Ascending aorta (tissue), 2 donors: ENCODE measurements around the gene SRRM4. TPM values are rescaled to one million over a fixed set of nuclear protein-coding genes. Genes with fewer than 3 reads are reported as not detected.

Source experiments
- DNase-seq, 2 donors: peaks; one replicate each; pipeline ENCODE4 v3.0.0-alpha.2; 2019; ENCODE audit warnings: low spot score in 2 of 2
- H3K27ac ChIP-seq, 2 donors: fragments of 200-600 bp; sonication (generic); one replicate each; pipeline ENCODE4 v1.5.1; 2016 to 2017; ENCODE audit warnings: mild to moderate bottlenecking in 1 of 2
- H3K27me3 ChIP-seq: fragments of 200-600 bp; sonication (generic); one replicate; pipeline ENCODE4 v1.5.1; 2017
- H3K36me3 ChIP-seq, 2 donors: fragments of 200-600 bp; sonication (generic); one replicate each; pipeline ENCODE4 v1.5.1; 2016
- H3K4me1 ChIP-seq, 2 donors: fragments of 200-600 bp; sonication (generic); one replicate each; pipeline ENCODE4 v1.5.1; 2016 to 2017; ENCODE audit warnings: mild to moderate bottlenecking in 1 of 2
- H3K4me3 ChIP-seq, 2 donors: fragments of 200-600 bp; sonication (generic); one replicate each; pipeline ENCODE4 v1.5.1; 2016 to 2017; ENCODE audit warnings: mild to moderate bottlenecking in 1 of 2
- H3K9me3 ChIP-seq, 2 donors: fragments of 200-600 bp; sonication (generic); one replicate each; pipeline ENCODE4 v1.5.1; 2016
- intact Hi-C: fragments of 100-400 bp; cut with DNase I; formaldehyde crosslinking; loops from one replicate; pipeline ENCODE4 v1.15.1; 2023
- total RNA-seq: library from RNA; depleted of rRNA; stranded (reverse); fragments of >200 nt; gene quantifications from one replicate; pipeline ENCODE4 v1.1.0, GENCODE V29; 2016
- TF ChIP-seq, protein P1 (sequence below), 3 experiments: fragments of 200-600 bp in 2 of 3; fragments of 450-650 bp in 1 of 3; sonication (generic) in 2 of 3; IDR thresholded peaks; one replicate each; pipeline ENCODE4 v1.5.1; 2016 to 2019; ENCODE audit warnings: antibody characterized with exemption in 3 of 3, mild to moderate bottlenecking in 1 of 3, moderate library complexity in 1 of 3

Gene SRRM4
- total RNA-seq, 1 donor from 2014 or later = not detected

DNA sequence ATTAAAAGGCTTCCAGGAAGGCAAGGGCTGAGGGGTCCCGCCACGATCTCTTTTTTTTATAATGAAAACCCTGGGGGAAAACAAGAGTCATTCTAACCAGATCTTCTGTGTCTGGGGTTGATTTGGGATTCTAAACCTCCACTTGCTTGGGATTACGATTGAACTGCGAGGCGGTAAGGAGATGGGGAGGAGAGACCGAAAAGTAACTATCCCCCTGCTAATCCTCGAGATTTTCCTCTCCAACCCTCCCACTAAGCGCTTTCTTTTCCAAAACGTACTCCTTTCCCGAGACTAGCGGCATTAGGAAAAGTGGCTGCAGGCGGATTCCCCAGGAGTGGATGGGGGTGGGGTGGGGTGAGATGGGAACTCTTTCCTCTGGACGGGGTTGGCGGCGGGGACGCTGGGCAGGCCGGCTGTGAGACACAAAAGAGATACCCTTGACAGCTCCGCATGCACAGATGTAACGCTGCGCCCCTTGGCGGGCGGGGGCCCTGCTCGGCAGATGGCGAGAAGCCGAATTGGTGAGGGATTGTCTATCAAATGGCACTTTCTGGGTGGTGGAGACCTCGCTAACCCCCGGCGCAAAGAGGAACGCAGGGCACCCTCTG lies 830 bp upstream of the SRRM4 start:
- Histone ChIP-seq H3K36me3 (no peaks in the 10 kb centered on the region), H3K9me3 (no peaks in the 10 kb centered on the region), H3K27ac (no peak overlapping the region), H3K27me3 (no peaks in the 10 kb centered on the region), H3K4me1 (no peaks in the 10 kb centered on the region), H3K4me3 (no peak overlapping the region)
- TF ChIP-seq, protein P1, sequence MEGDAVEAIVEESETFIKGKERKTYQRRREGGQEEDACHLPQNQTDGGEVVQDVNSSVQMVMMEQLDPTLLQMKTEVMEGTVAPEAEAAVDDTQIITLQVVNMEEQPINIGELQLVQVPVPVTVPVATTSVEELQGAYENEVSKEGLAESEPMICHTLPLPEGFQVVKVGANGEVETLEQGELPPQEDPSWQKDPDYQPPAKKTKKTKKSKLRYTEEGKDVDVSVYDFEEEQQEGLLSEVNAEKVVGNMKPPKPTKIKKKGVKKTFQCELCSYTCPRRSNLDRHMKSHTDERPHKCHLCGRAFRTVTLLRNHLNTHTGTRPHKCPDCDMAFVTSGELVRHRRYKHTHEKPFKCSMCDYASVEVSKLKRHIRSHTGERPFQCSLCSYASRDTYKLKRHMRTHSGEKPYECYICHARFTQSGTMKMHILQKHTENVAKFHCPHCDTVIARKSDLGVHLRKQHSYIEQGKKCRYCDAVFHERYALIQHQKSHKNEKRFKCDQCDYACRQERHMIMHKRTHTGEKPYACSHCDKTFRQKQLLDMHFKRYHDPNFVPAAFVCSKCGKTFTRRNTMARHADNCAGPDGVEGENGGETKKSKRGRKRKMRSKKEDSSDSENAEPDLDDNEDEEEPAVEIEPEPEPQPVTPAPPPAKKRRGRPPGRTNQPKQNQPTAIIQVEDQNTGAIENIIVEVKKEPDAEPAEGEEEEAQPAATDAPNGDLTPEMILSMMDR (IDR thresholded peaks at IDR 0.05) = no peak
- intact Hi-C loops = loop anchor here (5.0 kb wide), 1 partner anchor 432 kb away; no protein-coding TSS in a partner anchor
- DNase-seq = no peak

DNA sequence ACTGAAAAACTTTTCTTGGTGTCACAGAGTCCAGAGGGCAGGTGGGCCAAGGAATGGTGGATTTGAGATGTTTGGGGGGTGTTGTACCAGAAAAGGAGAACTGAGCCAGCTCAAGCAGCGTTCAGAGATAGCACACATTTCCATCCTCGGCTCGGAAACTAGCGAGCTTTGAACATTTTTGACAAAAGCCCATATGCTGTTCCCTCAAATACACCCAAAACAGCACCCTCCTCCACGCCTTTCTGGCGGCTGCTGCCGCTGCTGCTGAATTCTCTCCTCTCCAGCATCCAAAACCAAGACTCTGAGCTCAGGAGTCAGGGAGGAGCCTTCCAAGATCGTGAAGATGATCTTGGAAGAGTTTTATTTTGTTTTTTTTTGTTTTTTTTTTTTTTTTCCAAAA lies 961 bp downstream of the SRRM4 start:
- H3K4me3 ChIP-seq = no peak overlapping the region
- H3K27me3 ChIP-seq = no peaks in the 10 kb centered on the region
- no peak for DNase-seq
- TF ChIP-seq, protein P1 (IDR thresholded peaks at IDR 0.05) = no peak
- H3K36me3 ChIP-seq = no peaks in the 10 kb centered on the region
- no peaks in the 10 kb centered on the region for H3K9me3 ChIP-seq
- H3K4me1 ChIP-seq = no peaks in the 10 kb centered on the region
- no peak overlapping the region for H3K27ac ChIP-seq
- intact Hi-C loops = loop anchor here (5.0 kb wide), 1 partner anchor 430 kb away; no protein-coding TSS in a partner anchor

DNA sequence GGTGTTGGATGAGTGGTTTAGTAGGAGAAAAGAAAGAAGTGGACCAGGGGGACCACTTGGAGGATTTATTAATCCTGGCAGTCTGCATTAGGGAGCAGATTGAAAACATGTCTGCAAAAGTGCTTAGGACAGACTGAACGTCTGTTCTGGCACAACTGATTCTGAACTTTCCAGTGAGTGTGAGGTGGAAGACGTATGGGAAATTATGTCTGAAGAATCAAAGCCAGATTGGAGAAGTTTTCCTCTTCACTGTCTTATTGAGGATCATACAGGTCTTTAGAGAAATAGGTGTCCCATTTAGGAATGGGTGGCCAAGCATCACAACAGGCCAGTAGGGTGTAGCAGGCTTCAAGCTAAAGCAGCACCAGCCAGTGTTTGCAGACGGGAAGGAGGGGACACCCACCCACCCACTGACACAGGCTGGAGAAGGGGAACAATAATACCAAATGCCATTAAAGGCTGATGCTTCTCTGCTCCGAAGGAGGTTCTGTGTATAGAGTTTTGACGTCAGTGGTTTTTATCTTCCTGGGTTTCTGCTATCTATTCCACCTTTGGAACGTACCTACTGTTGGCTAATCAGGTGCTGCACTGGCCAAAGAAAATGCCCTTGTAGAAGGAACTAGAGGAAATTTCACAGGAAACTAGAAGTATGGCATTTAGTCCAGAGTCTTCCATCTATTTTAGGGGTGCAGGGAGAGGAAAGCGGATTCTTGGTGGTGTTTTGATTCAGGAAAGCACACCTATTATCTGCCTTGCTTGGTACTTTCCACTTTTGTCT lies 1.8 kb downstream of the SRRM4 start:
- Histone ChIP-seq H3K4me1 (no peaks in the 10 kb centered on the region), H3K27ac (no peak overlapping the region), H3K36me3 (no peaks in the 10 kb centered on the region), H3K9me3 (no peaks in the 10 kb centered on the region), H3K27me3 (no peaks in the 10 kb centered on the region), H3K4me3 (no peak overlapping the region)
- no peak for DNase-seq
- TF ChIP-seq, protein P1 (IDR thresholded peaks at IDR 0.05) = no peak
- intact Hi-C loops = loop anchor here (5.0 kb wide), 1 partner anchor 429 kb away; no protein-coding TSS in a partner anchor

DNA sequence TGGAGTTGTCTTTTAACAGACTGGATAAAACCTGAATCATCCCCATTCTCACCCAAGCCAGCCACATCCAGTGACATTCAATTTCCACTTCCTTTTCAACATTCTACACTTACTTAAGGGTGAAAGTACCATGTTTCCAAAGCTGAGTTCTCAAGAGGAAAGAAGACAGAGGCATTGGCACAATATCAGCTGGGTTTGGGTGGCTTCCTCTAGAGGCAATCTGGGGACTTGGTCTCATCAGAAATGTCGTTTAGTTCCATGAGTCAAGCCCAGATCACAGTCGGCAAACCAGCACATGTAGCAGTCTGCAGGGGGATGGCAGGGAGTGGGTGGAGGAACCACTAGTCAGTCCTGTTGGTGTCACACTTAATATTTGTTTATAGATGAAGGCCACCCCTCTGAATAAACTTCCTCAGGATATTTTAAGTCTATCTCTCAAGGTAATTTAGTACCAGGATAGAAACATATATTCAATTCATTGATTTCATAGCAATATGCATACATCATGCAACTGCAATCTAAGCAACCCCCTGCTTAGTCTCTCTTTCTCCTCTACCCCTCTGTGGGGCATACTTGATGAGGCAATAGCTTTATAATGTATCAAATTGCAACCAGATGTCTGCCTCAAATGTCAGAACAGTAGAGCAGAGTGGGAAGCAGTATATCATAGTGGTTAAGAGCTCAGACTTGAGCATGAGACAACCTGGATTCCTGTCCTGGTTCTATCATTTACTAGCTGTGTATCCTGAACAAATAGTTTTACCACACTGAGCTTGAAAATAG lies 3.0 kb downstream of the SRRM4 start:
- Histone ChIP-seq H3K4me3 (no peak overlapping the region), H3K27me3 (no peaks in the 10 kb centered on the region), H3K9me3 (no peaks in the 10 kb centered on the region), H3K27ac (no peak overlapping the region), H3K4me1 (no peaks in the 10 kb centered on the region), H3K36me3 (no peaks in the 10 kb centered on the region)
- DNase-seq = no peak
- intact Hi-C loops = loop anchor here (5.0 kb wide), 1 partner anchor 428 kb away; no protein-coding TSS in a partner anchor
- TF ChIP-seq, protein P1 (IDR thresholded peaks at IDR 0.05) = no peak

DNA sequence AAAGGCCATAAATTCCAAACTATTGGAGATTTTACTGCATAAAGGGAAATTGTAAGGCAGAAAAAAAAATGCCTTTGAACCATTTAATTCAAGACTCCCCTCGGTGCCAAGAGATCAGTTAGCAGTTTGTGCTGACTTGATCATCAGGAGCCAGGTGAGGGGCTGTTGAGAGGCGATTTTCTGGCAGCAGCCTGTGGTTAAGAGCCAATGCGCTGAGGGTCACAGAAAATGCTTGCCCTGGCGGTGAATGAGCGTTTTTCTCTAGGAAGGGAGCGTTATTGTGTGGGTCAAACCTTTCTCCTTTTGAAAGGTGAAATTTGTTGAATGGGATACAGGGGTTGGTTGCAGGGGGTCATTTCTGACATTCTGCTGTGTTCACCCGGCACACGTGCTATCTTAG lies 4.7 kb downstream of the SRRM4 start:
- Histone ChIP-seq H3K4me1 (no peaks in the 10 kb centered on the region), H3K36me3 (no peaks in the 10 kb centered on the region), H3K4me3 (no peak overlapping the region), H3K27me3 (no peaks in the 10 kb centered on the region), H3K9me3 (no peaks in the 10 kb centered on the region), H3K27ac (no peak overlapping the region)
- TF ChIP-seq, protein P1 (IDR thresholded peaks at IDR 0.05) = no peak
- intact Hi-C loops = no loop called here
- no peak for DNase-seq
